Suppressor macrophage treated with lipopolysaccharide for 4 hours (primary cell): ENCODE results near the gene ADH1B.
"Not testable (repeated sequence)": the region's sequence is repeated elsewhere in the genome, so short reads cannot be mapped to it uniquely, and the experiment has no call there.

ENCODE experiments used
- DNase-seq: peaks from one replicate; pipeline ENCODE4 v3.0.0-alpha.2; 2020

ADH1B gene

DNA sequence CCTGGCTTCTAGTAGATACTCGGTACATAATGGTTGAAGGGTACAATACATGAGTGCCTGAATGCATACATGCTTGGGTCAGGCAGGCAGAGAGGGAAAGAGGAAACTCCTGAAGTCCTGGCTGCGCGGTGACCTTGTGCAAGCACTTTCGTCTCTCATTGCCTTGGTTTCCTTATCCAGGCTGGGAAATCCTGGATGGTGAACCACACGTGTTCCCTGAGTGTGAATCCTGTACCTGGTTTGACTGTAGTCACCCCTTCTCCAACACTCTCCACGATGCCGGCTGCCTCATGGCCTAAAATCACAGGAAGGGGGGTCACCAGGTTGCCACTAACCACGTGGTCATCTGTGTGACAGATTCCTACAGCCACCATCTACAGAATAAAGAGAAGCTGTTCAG, 3.4 kb downstream of the ADH1B start:
- not testable (repeated sequence) for DNase-seq

- no peak for DNase-seq
Observed at GRCh38 chr4:99317354-99317753, 3.8 kb downstream of the ADH1B start.

- no peak for DNase-seq
Observed at GRCh38 chr4:99315839-99316238, 5.4 kb downstream of the ADH1B start.

DNA sequence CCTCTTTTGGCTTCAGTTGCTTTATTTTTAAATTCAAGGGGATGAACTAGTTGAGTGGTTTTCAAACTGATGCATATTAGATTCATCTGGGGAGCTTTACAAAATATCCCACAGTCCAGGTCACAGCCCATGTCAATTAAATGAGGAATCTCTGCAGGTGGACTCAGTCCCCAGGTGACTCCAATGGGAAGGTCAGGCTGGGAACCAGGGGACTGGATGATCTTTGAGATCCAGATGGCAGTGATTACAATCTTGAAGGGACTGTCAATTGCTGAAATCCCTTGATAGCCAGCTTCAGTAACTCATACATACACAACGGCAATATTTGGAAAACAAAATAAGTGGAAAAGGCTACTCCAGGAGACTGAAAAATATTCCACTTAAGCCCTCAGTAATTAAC, 7.0 kb downstream of the ADH1B start:
- DNase-seq = no peak

DNA sequence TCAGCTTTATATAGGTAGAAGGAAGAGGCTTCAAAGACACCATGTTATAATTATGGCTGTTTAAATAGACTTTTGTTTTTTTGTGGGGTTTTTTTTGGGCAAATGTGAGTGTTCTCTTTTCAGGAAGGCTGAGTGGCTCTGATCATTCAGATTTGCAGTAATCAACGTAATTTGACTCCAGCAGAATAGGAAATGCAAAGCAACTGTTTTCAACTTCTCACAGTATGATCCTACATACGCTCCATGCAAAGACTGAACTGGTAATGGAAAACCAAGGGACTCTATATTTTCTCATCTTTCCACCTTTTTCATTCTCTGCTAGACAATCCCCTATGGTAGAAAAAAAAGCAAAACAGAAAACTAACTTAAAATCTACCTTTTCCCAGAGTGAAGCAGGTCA, 10.8 kb downstream of the ADH1B start:
- no peak for DNase-seq

DNA sequence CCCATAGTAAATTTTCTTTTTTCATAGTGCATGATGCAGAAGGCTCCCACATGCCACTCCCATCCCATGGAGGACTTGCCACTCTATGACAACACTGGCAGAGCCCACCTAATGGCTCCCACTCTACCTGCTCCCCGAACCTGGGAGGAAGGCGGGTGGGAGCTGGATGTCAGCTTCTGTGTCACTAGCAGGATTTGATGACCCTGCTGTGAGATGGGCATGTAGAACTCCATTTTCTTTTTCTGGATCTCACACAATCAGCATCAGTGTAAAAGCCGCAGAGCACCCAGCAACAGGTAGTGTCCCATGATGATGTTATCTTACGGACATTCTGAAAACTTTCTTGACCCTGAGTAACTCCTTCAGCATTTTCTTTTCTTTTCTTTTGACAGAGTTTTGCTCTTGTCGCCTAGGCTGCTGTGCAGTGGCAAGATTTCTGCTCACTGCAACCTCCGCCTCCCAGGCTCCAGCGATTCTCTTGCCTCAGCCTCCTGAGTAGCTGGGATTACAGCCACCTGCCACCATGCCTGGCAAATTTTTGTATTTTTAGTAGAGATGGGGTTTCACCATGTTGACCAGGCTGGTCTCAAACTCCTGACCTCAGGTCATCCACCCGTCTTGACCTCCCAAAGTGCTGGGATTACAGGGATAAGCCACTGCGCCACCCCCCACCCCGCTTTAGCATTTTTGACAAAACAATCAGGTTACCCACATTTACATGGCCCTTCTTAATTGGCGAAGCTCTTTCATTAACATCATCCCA, 15.4 kb downstream of the ADH1B start:
- DNase-seq = no peak

- DNase-seq = no peak
Observed at GRCh38 chr4:99301376-99302164, 19.6 kb downstream of the ADH1B start.

DNA sequence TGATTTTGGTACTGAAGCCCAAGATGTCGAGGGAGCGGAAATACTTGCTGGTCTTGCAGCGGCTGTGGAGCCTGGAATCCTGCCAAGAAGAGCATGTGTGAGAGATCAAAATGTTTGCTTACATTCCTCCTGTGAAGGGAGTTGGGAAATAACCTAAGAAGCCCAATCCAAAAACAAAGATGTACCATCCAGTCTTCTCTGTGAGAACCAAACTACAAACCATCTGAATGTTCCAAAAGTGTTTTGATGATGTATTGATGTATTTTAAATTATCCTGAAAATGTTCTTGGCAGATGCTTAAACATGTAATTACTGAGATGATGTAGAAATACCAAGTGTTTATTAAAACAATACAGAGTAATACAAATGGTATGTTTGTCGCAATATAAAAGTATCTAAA, 20.3 kb downstream of the ADH1B start:
- DNase-seq = no peak

DNA sequence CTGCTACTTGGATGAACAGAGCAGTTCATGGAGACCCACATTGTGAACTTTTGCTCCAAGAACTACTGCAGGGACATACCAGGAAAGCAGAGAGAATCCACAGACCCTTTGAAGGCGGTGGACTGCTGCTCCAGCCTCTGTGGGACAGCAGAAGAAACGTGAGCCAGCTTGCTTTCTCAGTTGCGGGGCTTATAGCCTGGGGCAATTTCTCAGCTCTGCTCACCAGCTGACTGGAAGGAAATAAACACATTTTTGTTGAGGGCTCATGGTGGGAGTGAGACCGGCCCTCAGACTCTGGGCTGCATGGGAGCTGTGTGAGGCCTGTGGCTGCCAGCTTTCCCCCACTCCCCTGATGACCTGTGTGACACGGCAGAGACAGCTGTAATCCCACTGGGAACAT, 27.8 kb downstream of the ADH1B start:
- DNase-seq = no peak

- DNase-seq = no peak
Observed at GRCh38 chr4:99290848-99291786, 30.1 kb downstream of the ADH1B start, which contains the start of gene ADH1A. Gene ADH1A, minus strand, starts transcription at chr4:99290985. Its CDS starts 71 bp downstream, at chr4:99290914.

GRCh38 chr4:99285387-99285786, 35.8 kb downstream of the ADH1B start:
- DNase-seq = no peak

- DNase-seq = no peak
Observed at GRCh38 chr4:99282731-99283130, 38.5 kb downstream of the ADH1B start.

GRCh38 chr4:99281261-99281660, 39.9 kb downstream of the ADH1B start:
- no peak for DNase-seq

- no peak for DNase-seq
Observed at GRCh38 chr4:99276417-99276816, 44.8 kb downstream of the ADH1B start.

DNA sequence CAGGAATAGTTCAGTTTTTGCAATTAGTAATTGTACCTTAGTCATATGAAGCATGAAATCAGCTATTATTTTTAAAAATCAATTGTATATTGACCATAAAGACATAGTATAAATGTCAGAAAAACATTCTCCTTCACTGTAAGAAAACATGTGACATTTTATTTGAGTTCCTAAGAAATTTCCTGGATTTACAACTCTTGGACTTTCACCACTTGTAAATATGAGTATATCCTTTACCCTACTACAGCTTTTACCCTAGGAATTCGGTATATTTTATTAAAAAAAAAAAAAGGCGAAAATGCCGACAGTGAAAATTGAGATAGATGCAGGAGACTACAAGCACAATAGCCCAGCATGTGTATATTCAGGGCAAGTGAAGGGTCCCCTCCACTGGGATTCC, 45.3 kb downstream of the ADH1B start:
- DNase-seq = no peak

DNA sequence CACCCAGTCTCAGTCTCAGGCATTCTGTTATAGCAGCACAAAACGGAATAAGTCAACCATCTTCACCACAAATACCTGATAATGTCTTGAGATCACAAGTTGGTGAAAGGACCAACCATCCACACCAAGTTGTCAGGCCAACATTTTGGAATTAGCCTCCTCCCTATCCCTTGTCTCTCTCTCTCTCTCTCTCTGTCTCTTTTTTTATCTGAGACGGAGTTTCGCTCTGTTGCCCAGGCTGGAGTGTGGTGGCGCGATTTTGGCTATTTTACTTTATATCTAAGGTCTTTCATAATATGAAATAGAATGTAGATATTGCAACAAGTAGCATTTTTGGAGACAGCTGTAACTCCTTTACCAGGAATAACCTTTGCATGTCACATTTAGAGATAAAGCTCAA, 46.2 kb downstream of the ADH1B start:
- no peak for DNase-seq

- no peak for DNase-seq
Observed at GRCh38 chr4:99273704-99274103, 47.5 kb downstream of the ADH1B start.

- DNase-seq = no peak
Observed at GRCh38 chr4:99264927-99265326, 56.3 kb downstream of the ADH1B start.
